HG02973 (cell line): Measurements from ENCODE around the gene SSH2.
"Not testable (repeated sequence)": the region's sequence is repeated elsewhere in the genome, so short reads cannot be mapped to it uniquely, and the experiment has no call there.

ENCODE experiments used
- ATAC-seq: cut with Tn5 transposase; IDR thresholded peaks from one replicate; pipeline ENCODE4 v1.9.1; 2021; ENCODE audit warnings: moderate library complexity; ENCODE audit not compliant: unreplicated experiment

SSH2 gene

DNA sequence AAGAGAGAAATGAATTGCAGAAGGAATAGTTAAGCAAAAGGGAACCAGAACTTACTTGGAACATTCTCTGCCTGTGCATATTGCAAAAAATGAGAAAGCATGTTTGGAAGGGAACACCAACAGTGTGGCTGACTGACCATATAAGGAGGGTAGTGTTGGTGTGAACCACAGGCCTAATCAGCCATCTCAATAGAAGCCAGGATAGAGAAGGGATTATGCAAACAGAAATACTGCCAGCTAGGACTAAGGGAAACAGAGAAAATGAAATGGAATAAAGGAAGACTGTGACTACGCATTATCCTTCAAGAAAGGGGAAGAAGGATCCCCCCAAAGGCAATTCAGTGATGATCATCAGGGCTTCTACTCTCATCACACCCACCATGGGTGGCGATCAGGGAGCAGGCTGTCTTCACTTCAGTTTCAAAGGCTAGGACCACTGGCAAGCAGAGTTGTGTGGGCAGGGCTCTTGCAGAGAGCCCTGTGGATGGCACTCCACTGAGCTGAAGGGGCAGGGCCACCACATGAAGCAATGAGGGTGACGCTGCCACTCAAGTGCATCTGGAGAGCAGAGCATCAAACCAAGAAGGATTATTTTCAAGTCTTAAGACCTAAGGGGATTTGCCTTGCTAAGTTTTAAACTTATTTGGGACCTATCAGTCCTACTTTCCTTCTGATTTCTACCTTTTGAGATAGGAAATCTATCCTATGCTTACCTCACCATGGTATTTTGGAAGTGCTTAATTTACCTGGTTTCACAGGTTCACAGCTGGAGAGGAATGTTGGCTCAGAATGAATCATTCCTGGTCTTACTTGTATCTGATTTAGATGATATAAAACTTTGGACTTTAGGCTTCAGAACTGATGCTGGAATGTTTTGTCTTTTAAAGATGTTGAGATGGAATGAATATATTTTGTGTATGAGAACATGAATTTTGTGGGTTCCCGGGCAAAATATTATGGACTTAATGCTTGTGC lies 140.5 kb downstream of the SSH2 start:
- no peak for ATAC-seq

DNA sequence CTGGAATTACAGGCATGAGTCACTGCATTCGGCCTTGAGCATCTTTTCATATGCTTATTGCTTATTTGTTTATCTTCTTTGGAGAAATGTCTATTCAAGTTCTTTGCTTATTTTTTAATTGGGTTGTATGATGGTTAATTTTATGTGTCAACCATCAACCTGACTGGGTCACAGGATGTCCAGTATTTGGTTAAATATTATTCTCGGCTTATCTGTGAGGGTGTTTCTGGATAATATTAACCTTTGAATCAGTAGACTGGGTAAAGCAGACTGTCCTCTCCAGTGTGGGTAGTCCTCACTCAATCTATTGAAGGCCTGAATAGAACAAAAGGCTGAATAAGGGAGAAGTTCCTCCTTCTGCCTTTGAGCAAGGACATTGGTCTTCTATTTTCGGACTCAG lies 142.0 kb downstream of the SSH2 start:
- no peak for ATAC-seq

DNA sequence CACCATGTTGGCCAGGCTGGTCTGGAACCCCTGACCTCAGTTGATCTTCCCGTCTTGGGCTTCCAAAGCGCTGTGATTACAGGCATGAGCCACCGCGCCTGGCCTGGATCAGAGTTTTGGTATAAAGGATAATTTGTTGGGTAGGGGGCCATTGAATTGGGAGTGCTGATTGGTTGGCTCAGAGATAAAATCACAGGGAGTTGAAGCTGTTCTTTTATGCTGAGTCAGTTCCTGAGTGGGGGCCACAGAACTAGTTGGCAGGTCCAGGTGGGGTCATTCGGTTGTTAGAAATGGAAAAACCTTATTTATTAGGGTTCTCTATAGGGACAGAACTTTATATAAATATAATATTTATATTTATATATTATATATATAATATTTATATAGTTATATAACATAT lies 147.1 kb downstream of the SSH2 start:
- no peak for ATAC-seq

DNA sequence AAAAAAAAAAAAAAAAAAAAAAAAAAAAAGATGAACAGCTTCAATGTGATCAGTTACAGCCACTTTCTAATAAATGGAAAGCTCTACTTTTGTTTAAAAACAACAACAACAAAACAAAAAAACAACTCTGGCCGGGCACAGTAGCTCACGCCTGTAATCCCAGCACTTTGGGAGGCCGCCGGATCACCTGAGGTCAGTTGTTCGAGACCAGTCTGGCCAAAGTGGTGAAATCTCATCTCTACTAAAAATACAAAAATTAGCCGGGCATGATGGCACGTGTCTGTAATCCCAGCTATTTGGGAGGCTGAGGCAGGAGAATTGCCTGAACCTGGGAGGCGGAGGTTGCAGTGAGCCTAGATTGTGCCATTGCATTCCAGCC lies 150.2 kb downstream of the SSH2 start:
- not testable (repeated sequence) for ATAC-seq

DNA sequence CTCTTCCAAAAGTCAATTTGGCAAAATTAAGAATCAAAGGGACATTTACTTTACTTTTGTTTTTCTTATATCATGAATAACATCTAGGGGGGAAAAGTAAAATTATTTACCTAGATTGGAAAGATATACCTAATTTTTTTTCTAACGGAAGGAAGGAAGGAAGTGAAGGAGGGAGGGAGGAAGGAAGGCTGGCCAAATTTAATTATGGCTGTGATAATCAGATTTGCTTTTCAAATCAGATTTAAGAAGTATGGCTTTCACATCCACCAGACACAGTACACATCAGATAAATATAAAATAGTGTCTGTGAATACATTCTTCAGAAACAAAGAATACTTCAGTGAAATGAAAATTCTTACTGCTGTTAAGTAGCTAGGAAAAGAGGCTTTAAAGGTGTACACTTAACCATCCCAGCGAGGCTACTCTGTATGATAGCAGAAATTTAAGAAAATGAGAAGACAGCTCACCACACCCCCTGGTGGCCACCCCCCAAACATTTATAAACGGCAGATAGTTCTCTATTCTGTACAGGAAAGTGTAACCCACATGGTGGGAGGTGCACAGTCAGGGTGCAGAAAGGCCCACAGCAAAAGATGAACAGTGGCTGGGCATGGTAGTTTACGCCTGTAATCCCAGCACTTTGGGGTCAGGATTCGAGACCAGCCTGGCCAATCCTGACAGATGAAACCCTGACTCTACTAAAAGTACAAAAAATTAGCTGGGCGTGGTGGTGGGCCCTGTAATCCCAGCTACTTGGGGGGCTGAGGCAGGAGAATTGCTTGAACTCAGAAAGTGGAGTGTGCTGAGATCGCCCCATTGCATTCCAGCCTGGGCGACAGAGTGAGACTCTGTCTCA lies 150.8 kb downstream of the SSH2 start:
- no peak for ATAC-seq

DNA sequence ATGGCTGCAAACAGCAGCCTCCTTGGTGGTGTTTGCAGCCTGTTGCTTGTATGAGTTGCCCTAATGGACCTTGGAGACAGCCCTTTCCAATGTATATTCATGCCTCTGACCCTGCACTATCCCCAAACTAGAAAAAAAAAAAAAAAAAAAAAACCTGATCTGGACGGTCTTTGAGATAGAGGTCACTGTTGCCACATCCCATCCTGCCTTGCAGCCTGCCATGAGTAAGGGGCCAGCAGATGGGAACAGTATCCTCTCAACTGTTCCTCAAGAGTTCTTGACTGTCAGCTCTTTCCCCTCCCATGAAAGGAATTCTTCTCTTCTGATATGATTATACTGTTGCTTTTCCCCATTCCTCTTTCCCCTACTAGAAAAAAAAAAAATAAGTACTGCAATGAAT lies 152.4 kb downstream of the SSH2 start:
- no peak for ATAC-seq

DNA sequence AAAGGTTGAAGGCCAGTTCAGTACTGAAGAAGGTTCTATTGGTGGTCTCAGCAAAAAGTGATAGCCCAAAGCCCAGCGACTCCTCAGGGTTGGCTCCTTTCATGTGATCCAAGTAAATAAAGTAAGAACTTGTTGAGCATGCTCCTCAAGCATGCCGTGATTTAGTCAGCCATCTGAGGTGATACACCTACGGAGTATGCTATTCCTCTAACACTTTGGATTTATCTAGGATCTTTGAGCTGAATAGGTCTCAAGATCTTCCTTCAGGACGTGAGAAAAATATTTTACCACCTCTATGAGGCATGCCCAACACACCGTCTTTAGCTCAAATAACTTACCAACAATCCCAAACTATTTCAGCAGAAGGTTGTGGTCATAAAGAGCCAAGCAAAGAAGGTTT lies 154.0 kb downstream of the SSH2 start:
- no peak for ATAC-seq

DNA sequence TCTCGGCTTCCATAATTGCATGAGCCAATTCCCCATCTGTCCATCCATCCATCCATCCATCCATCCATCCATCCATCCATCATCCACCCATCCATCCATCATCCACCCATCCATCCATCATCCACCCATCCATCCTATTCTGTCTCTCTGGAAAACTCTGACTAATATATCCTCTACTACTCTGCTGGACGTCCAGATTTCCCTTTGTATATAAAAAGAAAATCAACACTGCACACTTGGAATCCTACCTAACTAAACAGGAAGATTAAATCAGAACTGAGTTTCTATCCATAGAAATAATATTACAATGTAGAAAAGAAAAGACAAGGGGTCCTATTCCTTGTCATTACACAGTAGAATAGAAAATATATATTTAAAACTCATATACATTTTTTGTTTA lies 157.0 kb downstream of the SSH2 start:
- ATAC-seq, result no peak

DNA sequence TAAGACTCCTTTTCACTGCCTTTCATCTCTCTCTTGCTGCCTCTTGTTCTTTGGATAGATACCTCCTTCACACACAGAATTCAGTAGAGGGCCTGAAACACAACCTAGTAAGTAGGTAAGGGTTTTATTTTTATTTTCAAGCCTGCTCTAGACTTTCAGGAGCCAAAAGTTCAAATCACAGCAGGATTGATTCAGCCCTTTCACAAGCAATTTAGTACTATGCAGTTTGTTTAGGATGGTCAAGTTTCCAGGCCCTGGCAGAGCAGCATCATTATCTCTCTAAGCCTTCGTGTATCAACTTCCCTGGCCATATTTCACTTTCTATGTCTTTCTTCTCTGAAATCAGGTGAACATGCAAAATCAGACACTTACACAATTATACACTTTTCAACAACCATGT lies 158.5 kb downstream of the SSH2 start:
- no peak for ATAC-seq

DNA sequence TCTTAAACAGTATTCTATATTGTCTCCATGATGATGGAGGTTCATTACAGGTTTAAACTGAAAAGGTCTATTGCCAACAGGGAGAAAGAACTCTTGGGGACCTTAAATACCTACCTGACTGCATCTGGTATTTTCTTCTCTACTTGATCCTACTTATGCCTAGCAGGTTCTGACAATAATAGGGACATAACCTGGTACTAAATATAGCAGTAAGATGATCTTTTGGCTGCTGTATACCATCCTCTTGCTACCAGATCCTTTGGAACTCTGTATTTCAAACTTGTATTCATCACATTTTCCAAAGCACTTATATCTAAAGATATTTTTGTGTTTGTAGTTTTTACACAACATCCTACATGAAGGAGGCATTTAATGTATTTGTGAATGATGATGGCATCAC lies 160.8 kb downstream of the SSH2 start:
- no peak for ATAC-seq

DNA sequence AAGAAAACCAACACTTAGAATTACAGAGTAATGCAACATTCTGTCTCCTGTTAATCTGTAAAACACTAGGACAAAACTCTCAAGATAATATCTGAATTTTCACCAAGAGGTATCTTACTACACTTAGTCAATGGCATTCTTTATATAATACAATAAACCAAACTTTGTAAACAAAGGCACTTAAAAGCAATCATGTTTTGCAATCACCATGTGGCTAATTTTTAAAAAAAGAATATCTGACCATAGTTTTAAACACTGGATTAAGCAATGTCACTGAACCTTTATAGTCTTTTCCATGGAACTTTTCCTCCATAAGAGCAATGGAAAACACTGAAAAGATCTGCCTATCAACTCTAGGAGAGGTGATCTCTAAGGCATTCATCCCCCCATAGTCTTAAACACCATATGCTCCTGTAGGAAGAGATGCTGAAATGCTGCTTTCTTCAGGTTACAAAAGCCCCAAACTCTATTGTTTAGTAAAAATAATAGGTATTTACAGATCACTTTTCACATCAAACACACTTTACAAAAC lies 163.2 kb downstream of the SSH2 start:
- no peak for ATAC-seq

DNA sequence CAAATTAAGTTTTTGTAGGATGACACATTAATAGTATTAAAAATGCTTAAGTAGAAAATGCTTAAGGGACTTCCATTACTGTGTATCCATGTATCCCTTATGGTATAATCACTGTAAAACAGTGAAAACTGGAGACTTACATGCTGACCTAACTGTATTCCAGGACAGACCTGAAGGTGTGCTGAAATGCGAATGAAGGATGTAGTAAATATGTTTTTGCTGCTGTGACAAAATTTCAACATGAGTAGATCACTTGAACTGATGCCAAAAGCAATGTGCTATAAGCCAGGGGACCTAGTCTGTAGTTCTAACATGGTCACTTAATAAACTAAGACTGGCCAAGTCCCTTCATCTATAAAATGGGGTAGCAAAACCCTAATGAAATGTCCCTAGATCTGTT lies 165.3 kb downstream of the SSH2 start:
- ATAC-seq, result no peak

DNA sequence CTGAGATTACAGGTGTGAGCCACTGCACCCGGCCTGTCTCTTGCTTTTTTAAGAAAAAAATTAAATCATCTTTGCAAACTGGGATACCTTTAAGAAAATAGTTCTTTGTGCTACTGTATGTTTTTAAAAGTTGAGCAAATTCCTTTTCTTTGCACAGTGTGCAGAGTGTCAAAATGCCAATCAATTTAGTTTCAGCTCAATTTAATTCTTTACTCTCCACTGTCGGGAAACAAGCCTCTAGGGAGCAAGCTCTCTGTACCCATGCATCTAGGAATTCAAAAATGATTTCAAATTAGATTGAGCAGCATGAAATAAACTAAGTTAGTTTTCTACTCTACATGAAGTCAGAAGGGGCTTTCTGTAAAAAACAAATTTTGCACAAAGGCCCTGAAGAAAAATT lies 165.8 kb downstream of the SSH2 start:
- ATAC-seq, result no peak

DNA sequence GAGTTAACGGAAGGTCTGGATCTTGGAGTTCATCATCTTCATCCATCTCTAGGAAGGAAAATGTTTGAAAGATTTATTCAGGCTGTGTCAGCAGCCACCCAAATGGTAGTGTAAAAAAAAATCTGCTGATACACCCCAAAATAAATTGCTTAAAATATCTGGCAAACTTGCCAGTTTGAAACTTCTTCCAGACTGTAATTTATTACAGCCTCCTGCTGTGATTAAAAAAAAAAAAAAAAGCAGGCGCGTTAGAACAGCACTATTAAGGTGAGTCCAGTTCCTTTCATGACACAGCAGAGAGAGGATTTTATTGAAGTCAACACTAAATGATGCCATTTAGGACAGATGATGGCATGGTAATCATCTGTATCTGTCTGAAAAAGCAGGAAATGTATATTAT lies 166.8 kb downstream of the SSH2 start:
- ATAC-seq, result no peak

DNA sequence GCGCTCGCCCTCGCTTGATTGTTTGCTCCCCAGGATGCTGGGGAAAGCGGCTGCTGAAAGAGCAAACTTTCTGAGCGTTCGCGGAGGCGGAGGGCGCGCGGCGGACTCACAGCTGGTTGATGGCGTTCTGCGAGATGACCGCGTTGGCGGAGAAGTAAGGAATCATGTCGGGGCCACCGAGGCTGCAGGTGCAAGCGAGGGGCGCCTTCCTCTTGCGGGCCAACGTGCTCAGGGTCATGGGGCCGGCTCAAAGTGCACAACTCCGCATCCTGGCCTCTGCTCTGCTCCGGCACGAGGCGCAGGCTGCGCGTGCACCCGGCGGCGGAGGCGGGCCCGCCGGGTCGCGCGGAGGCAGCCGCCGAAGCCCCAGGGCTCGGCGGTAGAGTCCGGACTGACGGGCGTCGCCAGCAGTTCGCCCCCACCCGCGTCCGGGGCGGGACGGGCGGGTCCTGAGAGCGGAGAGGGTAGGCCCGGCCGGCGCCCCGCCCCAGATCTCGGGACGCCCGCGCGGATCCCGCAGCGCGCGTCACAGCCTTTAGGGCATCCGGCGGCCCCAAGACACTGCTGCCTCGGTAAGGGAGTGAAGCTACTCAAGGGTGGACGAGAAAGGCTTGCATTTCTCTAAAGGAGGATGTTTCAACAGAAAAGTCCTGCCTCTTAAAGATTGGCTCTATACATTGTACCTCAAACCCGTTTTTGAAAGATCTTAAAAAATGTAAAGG lies 168.8 kb downstream of the SSH2 start:
- ATAC-seq, result peak; percentile 72

DNA sequence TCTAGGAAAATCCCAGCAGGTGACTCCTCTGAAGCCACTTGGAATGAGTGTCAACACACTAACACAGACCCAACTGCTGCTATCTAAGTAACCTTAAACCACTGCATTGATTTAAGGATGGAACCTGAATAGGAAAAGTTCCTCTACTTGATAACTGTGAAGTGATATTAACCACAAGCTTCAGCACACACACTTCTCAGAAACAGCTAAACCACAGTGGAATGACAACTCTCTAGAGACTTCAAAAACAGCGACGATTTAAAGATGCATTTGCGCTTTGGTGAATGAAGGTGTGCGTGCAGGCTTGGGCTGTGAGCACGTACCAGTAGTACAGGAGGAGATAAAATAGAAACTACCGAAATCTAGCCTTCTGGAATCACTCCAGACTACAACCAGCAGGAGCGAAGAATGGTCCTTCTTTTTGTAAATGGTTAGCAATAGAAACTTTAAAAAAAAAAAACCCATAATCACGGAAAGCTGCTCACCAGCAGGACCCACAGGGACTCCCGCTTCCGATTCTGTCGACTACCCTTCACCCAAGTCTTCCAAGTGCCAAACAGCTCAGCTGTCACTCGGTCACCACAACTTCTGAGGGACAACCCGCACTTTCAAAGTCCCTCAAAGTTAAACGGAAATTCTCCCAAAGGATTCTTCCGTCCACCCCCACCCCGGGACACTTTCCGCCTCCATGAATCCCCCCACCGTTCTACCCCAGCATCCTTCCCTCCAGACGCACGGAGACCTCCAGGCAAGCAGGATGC lies 169.6 kb downstream of the SSH2 start:
- ATAC-seq, result peak; percentile 40

DNA sequence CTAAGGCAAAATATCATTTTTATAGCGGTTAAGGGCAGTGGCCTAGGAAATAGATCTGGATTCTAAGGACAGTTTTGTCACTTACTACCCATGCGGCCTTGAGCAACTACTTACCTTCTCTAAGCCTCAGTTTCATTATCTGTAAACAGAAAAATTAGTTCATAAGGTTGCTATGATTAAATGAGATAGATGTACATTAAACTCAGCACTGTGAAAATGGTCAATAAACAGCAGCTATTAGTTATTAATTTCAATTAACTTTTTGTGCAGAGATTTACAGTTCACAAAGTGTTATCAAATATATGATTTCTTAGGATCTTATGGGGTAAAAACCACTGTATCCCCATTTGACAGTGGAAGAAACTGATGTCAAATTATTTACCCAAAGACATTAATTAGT lies 171.8 kb downstream of the SSH2 start:
- ATAC-seq, result no peak

DNA sequence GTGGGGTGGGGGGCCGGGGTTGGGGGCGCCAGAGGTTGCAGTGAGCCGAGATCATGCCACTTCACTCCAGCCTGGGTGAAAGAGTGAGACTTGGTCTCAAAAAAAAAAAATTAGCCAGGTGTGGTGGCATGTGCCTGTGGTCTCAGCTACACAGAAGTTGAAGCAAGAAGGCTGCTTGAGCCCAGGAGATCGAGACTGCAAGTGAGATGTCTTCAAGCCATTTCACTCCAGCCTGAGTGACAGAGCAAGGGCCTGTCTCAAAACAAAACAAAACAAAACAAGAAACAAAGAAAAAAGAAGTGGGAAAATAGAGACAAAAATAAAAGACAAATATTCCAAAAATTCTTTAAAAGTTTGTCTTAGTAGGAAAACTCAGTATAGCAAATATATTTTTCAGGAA lies 172.2 kb downstream of the SSH2 start:
- ATAC-seq, result no peak

DNA sequence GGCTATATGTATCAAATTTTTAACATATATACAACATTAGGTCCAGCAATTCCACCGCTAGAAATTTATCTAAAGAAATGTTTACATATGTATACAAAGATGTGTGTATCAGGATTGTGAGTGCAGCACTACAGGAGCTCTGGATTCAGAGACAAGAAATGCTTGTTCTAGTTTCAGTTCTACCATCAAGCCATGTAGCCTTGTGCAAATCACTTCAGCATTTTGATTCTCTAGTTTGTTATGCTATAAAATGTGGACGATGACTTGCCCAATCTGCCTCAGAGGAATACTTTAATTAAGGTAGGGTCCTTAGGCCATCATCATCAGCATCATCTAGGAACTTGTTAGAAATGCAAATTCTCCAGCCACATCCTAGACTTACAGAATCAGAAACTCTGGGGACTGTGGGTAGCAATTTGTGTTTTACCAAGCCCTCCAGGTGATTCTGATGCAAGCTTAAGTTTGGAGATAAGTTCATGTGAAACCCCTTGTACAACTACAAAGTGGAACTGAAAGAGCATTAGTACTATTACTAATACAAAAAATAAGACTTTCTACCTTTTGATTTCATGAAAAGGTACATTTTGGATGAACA lies 176.1 kb downstream of the SSH2 start:
- ATAC-seq, result no peak
